Endodermal cell (in vitro differentiated cells): Measurements from ENCODE around the gene AUTS2. TPM values are rescaled to one million over a fixed set of nuclear protein-coding genes. Genes with fewer than 3 reads are reported as not detected.

Source experiments
- DNase-seq: peaks from one replicate; pipeline ENCODE4 v3.0.0-alpha.2; 2017
- H3K27ac ChIP-seq: 2 replicates; pipeline ENCODE4 v1.5.1; 2013; ENCODE audit warnings: mild to moderate bottlenecking, low read depth, low read length, moderate library complexity
- H3K27me3 ChIP-seq: 2 replicates; pipeline ENCODE4 v1.6.1; 2013; ENCODE audit warnings: mild to moderate bottlenecking, low read length, moderate library complexity; ENCODE audit not compliant: insufficient read depth, control insufficient read depth, poor library complexity, severe bottlenecking
- H3K36me3 ChIP-seq: 2 replicates; pipeline ENCODE4 v1.7.0; 2013; ENCODE audit warnings: mild to moderate bottlenecking, low read length, moderate library complexity; ENCODE audit not compliant: control insufficient read depth, insufficient read depth
- H3K4me1 ChIP-seq: one replicate; pipeline ENCODE4 v1.7.0; 2013; ENCODE audit warnings: low read length; ENCODE audit not compliant: control insufficient read depth, insufficient read depth
- H3K4me3 ChIP-seq: 2 replicates; pipeline ENCODE4 v1.5.1; 2013; ENCODE audit warnings: mild to moderate bottlenecking, low read length, moderate library complexity
- H3K9ac ChIP-seq: 2 replicates; pipeline ENCODE4 v1.6.1; 2013; ENCODE audit warnings: mild to moderate bottlenecking, low read length, moderate library complexity; ENCODE audit not compliant: poor library complexity, severe bottlenecking; ENCODE audit errors: extremely low read depth
- H3K9me3 ChIP-seq: 2 replicates; pipeline ENCODE4 v1.6.1; 2013; ENCODE audit warnings: mild to moderate bottlenecking, low read length, moderate library complexity; ENCODE audit not compliant: control insufficient read depth
- H3K27ac Mint-ChIP-seq: 2 replicates; pipeline ENCODE4 v1.8.0; 2020; ENCODE audit warnings: mixed read lengths
- H3K27me3 Mint-ChIP-seq: 2 replicates; pipeline ENCODE4 v1.8.0; 2021; ENCODE audit warnings: mild to moderate bottlenecking, mixed read lengths; ENCODE audit not compliant: insufficient read depth
- H3K36me3 Mint-ChIP-seq: 2 replicates; pipeline ENCODE4 v1.8.0; 2020; ENCODE audit warnings: low read depth, mixed read lengths
- H3K4me1 Mint-ChIP-seq: 2 replicates; pipeline ENCODE4 v1.8.0; 2020; ENCODE audit warnings: mixed read lengths
- H3K4me3 Mint-ChIP-seq: 2 replicates; pipeline ENCODE4 v1.8.0; 2020; ENCODE audit warnings: mild to moderate bottlenecking, moderate library complexity, mixed read lengths
- H3K9me3 Mint-ChIP-seq: 2 replicates; pipeline ENCODE4 v1.8.0; 2020; ENCODE audit warnings: mild to moderate bottlenecking, mixed read lengths
- WGBS, 2 experiments: methylation state at CpG; one replicate each; pipeline versions ENCODE4 v1.1.5 to v1.1.7; 2013; ENCODE audit warnings: missing lambda C conversion rate in 2 of 2, mixed read lengths in 1 of 2; ENCODE audit not compliant: insufficient coverage in 1 of 2, insufficient read length in 1 of 2; 5-methylcytosine and 5-hydroxymethylcytosine counted together
- total RNA-seq, 2 donors: library from RNA; stranded (reverse); fragmentation: NEBNext Ultra II Directional in 1 of 2; extraction: Animal tissue kit (Norgen Biotek cat#: 25700) in 1 of 2; gene quantifications; 2 replicates in 1 of 2; 3 replicates in 1 of 2; pipeline ENCODE4 v1.2.1, GENCODE V29; 2021
- TF ChIP-seq, protein P1 (sequence below): fragments of 200-600 bp; sonication (generic); conservative IDR thresholded peaks from 2 replicates; pipeline ENCODE4 v1.5.0; 2021; ENCODE audit warnings: antibody characterized with exemption, mild to moderate bottlenecking

AUTS2 gene
- total RNA-seq, 2 donors from 2014 or later = 76.8 to 106 TPM

DNA sequence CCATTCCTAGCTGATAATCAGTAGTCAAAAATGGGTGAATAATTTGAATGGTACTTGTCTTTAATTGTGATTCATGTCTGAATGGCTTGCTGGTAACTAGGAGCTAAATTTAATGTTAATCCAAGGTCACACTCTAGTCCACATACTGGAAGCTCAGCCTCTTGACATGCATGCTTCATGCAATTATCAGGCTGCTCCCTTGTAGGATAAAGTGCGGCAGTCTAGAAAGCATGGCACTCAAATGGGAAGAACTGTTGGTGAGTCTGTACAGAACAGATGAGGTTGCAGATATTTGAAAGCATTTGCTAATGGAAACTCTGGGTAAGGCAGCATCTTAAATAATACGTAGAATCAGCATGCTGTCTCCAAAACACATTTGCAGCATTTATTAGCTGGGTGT, 499.4 kb downstream of the AUTS2 start:
- Histone ChIP-seq H3K4me1 (peaks cover 15% of the 10 kb centered on the region), H3K4me3 (no peak overlapping the region), H3K36me3 (no peaks in the 10 kb centered on the region), H3K27me3 (no peaks in the 10 kb centered on the region), H3K9ac (no peak overlapping the region), H3K9me3 (no peaks in the 10 kb centered on the region), H3K27ac (no peak overlapping the region)
- Mint-ChIP-seq H3K4me1 (peaks cover 24% of the 10 kb centered on the region), H3K27me3 (no peaks in the 10 kb centered on the region), H3K4me3 (no peak overlapping the region), H3K9me3 (no peaks in the 10 kb centered on the region), H3K36me3 (no peaks in the 10 kb centered on the region), H3K27ac (no peak overlapping the region)
- DNase-seq = no peak
- WGBS, 2 experiments = 98 to 100% methylated on average over 2 of the region's 2 CpGs
- TF ChIP-seq, protein P1, sequence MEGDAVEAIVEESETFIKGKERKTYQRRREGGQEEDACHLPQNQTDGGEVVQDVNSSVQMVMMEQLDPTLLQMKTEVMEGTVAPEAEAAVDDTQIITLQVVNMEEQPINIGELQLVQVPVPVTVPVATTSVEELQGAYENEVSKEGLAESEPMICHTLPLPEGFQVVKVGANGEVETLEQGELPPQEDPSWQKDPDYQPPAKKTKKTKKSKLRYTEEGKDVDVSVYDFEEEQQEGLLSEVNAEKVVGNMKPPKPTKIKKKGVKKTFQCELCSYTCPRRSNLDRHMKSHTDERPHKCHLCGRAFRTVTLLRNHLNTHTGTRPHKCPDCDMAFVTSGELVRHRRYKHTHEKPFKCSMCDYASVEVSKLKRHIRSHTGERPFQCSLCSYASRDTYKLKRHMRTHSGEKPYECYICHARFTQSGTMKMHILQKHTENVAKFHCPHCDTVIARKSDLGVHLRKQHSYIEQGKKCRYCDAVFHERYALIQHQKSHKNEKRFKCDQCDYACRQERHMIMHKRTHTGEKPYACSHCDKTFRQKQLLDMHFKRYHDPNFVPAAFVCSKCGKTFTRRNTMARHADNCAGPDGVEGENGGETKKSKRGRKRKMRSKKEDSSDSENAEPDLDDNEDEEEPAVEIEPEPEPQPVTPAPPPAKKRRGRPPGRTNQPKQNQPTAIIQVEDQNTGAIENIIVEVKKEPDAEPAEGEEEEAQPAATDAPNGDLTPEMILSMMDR = no peak

DNA sequence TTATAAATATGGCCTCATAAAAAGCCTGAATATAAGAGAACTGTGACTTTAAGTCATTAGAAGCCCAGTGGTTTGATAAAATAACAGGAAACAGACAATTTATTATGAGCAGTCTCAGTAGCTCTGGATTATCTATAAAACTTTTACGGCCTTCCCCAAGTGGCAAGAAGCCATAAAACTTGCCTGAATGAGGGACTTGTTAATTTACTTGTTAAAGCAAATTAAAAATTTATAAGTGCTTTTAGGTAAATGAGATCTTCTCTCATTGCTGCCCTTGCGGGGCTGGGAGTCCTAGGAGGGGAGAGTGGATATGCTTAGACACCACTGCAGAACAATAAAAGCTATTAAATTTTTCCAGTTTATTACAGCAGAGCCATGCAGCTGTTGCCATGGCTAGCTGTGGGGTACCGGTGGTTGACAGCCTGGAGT, 499.9 kb downstream of the AUTS2 start:
- Mint-ChIP-seq H3K9me3 (no peaks in the 10 kb centered on the region), H3K4me1 (peaks cover 24% of the 10 kb centered on the region), H3K4me3 (no peak overlapping the region), H3K27me3 (no peaks in the 10 kb centered on the region), H3K27ac (no peak overlapping the region), H3K36me3 (no peaks in the 10 kb centered on the region)
- Histone ChIP-seq H3K36me3 (no peaks in the 10 kb centered on the region), H3K4me3 (no peak overlapping the region), H3K27me3 (no peaks in the 10 kb centered on the region), H3K9me3 (no peaks in the 10 kb centered on the region), H3K9ac (no peak overlapping the region), H3K27ac (no peak overlapping the region), H3K4me1 (peaks cover 12% of the 10 kb centered on the region)
- WGBS, 2 experiments = 94% methylated on average over 2 to 3 of the region's 3 CpGs
- DNase-seq = no peak
- TF ChIP-seq, protein P1 = no peak

DNA sequence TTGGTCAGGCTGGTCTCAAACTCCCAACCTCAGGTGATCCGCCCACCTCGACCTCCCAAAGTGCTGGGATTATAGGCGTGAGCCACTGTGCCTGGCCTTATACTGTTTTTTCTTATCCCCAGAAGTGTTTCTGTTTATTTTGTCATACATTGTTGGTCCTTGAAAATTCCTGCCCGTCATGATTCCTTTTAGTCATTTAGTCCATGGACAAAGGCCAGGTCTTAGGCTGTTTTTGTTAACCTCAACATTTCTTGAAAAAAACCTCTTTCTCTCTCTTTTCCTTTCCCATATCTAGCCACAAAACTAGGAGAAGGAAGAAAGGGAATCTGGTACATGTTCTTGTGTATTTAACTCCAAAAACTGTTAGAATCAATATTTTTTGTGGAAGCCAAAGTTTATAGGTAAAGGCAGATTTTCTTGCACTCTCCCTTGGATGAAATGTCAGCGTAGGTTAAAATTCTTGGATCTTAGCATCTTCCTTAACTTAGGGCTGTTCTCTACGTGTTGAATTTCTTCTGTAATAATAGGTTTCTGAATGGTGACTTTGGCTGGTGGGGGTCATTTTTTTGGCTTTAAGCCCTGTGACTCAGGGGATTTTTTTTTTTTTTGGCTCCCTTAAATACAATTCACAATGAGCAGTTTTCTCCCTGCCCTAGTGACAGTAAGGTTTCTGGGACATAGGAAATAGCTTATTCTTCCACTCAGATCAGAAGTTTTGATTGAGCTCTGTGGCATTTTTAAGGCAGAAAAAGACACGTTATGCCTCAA, 500.8 kb downstream of the AUTS2 start:
- peak overlapping the region; percentile 6 for H3K27ac Mint-ChIP-seq
- Histone ChIP-seq H3K4me3 (no peak overlapping the region), H3K4me1 (peaks cover 6% of the 10 kb centered on the region), H3K27me3 (no peaks in the 10 kb centered on the region), H3K9ac (no peak overlapping the region), H3K27ac (no peak overlapping the region), H3K9me3 (no peaks in the 10 kb centered on the region), H3K36me3 (no peaks in the 10 kb centered on the region)
- TF ChIP-seq, protein P1 = no peak
- peaks cover 18% of the 10 kb centered on the region for H3K4me1 Mint-ChIP-seq
- no peak for DNase-seq
- no peaks in the 10 kb centered on the region for H3K27me3 Mint-ChIP-seq
- WGBS, 2 experiments = 91 to 100% methylated on average over 3 to 6 of the region's 7 CpGs
- H3K9me3 Mint-ChIP-seq = no peaks in the 10 kb centered on the region
- H3K36me3 Mint-ChIP-seq = no peaks in the 10 kb centered on the region
- H3K4me3 Mint-ChIP-seq = no peak overlapping the region
